WTC11 (cell line): ENCODE data around the gene PGLYRP2. TPM values are rescaled to one million over a fixed set of nuclear protein-coding genes. Genes with fewer than 3 reads are reported as not detected.

Experiments used
- ATAC-seq: fragments of 200-7000 bp; cut with Tn5 transposase; 2 replicates; pipeline ENCODE4 v1.10.0; 2021; ENCODE audit warnings: mild to moderate bottlenecking, moderate library complexity
- CTCF ChIA-PET: fragments of 300-600 bp; sonication (Branson Sonifier 250); formaldehyde crosslinking; loops from one replicate; lab custom pipeline; 2021; ENCODE audit warnings: antibody characterized with exemption; lab: Charles Lee
- POLR2A ChIA-PET: fragments of 350-600 bp; sonication (Branson Sonifier 250); formaldehyde crosslinking; loops from one replicate; lab custom pipeline; 2021; ENCODE audit warnings: antibody characterized with exemption; lab: Charles Lee
- DNase-seq: peaks from one replicate; pipeline ENCODE4 v3.0.0; 2021; ENCODE audit warnings: low spot score
- H3K27ac Mint-ChIP-seq: 2 replicates; pipeline ENCODE4 v1.8.0; 2021; ENCODE audit warnings: mixed read lengths
- H3K27me3 Mint-ChIP-seq: 2 replicates; pipeline ENCODE4 v1.8.0; 2021; ENCODE audit warnings: low read depth, mild to moderate bottlenecking, moderate library complexity, mixed read lengths
- H3K36me3 Mint-ChIP-seq: 2 replicates; pipeline ENCODE4 v1.8.0; 2021; ENCODE audit warnings: mixed read lengths
- H3K4me1 Mint-ChIP-seq: 2 replicates; pipeline ENCODE4 v1.8.0; 2022; ENCODE audit warnings: mixed read lengths
- H3K4me3 Mint-ChIP-seq: 2 replicates; pipeline ENCODE4 v1.8.0; 2021; ENCODE audit warnings: mild to moderate bottlenecking, moderate library complexity, mixed read lengths
- H3K9me3 Mint-ChIP-seq: 2 replicates; pipeline ENCODE4 v1.8.0; 2021; ENCODE audit warnings: mixed read lengths
- CDX4 ChIP-seq: fragments of 250-450 bp; sonication (Bioruptor Pico); IDR thresholded peaks from 2 replicates; pipeline ENCODE4 v1.9.0; 2021; ENCODE audit warnings: moderate library complexity, mild to moderate bottlenecking, inconsistent platforms, borderline replicate concordance
- ESRRA ChIP-seq: sonication (generic); formaldehyde crosslinking; IDR thresholded peaks from 2 replicates; pipeline ENCODE4 v1.8.1; 2022; ENCODE audit warnings: mild to moderate bottlenecking, missing genetic modification reagents, borderline replicate concordance
- GRHL2 ChIP-seq: fragments of 250-450 bp; sonication (Bioruptor Pico); IDR thresholded peaks from 2 replicates; pipeline ENCODE4 v1.8.0; 2022; ENCODE audit warnings: mild to moderate bottlenecking, moderate library complexity; ENCODE audit not compliant: insufficient replicate concordance, severe bottlenecking
- JAZF1 ChIP-seq: fragments of 250-450 bp; sonication (Bioruptor Pico); IDR thresholded peaks from 2 replicates; pipeline ENCODE4 v1.9.0; 2021; ENCODE audit warnings: moderate library complexity, mild to moderate bottlenecking, inconsistent platforms
- JUN ChIP-seq: sonication (generic); formaldehyde crosslinking; IDR thresholded peaks from 2 replicates; pipeline ENCODE4 v1.8.0; 2023; ENCODE audit warnings: mild to moderate bottlenecking, missing genetic modification reagents
- MAX ChIP-seq: sonication (generic); formaldehyde crosslinking; IDR thresholded peaks from 2 replicates; pipeline ENCODE4 v1.8.0; 2022; ENCODE audit warnings: mild to moderate bottlenecking, missing genetic modification reagents
- NFATC4 ChIP-seq: fragments of 250-450 bp; sonication (Bioruptor Pico); IDR thresholded peaks from 2 replicates; pipeline ENCODE4 v1.9.0; 2021; ENCODE audit warnings: mild to moderate bottlenecking
- SMAD3 ChIP-seq: sonication (generic); formaldehyde crosslinking; IDR thresholded peaks from 2 replicates; pipeline ENCODE4 v1.8.0; 2022; ENCODE audit warnings: missing genetic modification reagents, mild to moderate bottlenecking, borderline replicate concordance
- TCF7 ChIP-seq: sonication (generic); formaldehyde crosslinking; IDR thresholded peaks from 2 replicates; pipeline ENCODE4 v1.8.0; 2022; ENCODE audit warnings: mild to moderate bottlenecking, low read depth, missing genetic modification reagents, moderate library complexity
- TP53 ChIP-seq: sonication (generic); formaldehyde crosslinking; IDR thresholded peaks from 2 replicates; pipeline ENCODE4 v1.8.1; 2023; ENCODE audit warnings: mild to moderate bottlenecking, missing genetic modification reagents
- ZNF121 ChIP-seq: sonication (generic); formaldehyde crosslinking; IDR thresholded peaks from 2 replicates; pipeline ENCODE4 v1.8.0; 2023; ENCODE audit warnings: missing genetic modification reagents
- ZNF396 ChIP-seq: fragments of 250-450 bp; sonication (Bioruptor Pico); IDR thresholded peaks from 2 replicates; pipeline ENCODE4 v1.8.0; 2021; ENCODE audit warnings: mild to moderate bottlenecking, moderate library complexity, borderline replicate concordance
- total RNA-seq: library from RNA; stranded (reverse); gene quantifications from 3 replicates; pipeline ENCODE4 v1.2.3, GENCODE V29; 2021
- TF ChIP-seq, protein P1 (sequence below): fragments of 250-450 bp; sonication (Bioruptor Pico); IDR thresholded peaks from 2 replicates; pipeline ENCODE4 v1.9.0; 2021; ENCODE audit warnings: mild to moderate bottlenecking
- TF ChIP-seq, protein P2 (sequence below): sonication (generic); formaldehyde crosslinking; conservative IDR thresholded peaks from 2 replicates; pipeline ENCODE4 v1.8.1; 2022; ENCODE audit warnings: mild to moderate bottlenecking, missing genetic modification reagents
- TF ChIP-seq, protein P3 (sequence below): sonication (generic); formaldehyde crosslinking; IDR thresholded peaks from 2 replicates; pipeline ENCODE4 v1.8.1; 2022; ENCODE audit warnings: mild to moderate bottlenecking, moderate library complexity, missing genetic modification reagents
- TF ChIP-seq, protein P4 (sequence below): sonication (generic); formaldehyde crosslinking; IDR thresholded peaks from 2 replicates; pipeline ENCODE4 v1.8.1; 2023; ENCODE audit warnings: mild to moderate bottlenecking, moderate library complexity, missing genetic modification reagents
- TF ChIP-seq, protein P5 (sequence below): sonication (generic); formaldehyde crosslinking; IDR thresholded peaks from 2 replicates; pipeline ENCODE4 v1.8.0; 2022; ENCODE audit warnings: mild to moderate bottlenecking, missing genetic modification reagents

Gene PGLYRP2
- total RNA-seq, 1 experiment from 2014 or later, result not detected

GRCh38 chr19:15428956-15429824 lies 50.1 kb downstream of the PGLYRP2 start:
- H3K4me1 Mint-ChIP-seq, result peaks cover 17% of the 10 kb centered on the region
- no peak overlapping the region for H3K27ac Mint-ChIP-seq
- ChIA-PET POLR2A (interaction anchor here (0.5 kb wide), 1 partner anchor 819 kb away, joined by 4 read pairs; no protein-coding TSS in a partner anchor), CTCF (interaction anchor here (2.6 kb wide), 1 partner anchor 10 kb away, joined by 14 read pairs; the partner anchor contains the start of gene AKAP8L)
- no peak for DNase-seq
- H3K4me3 Mint-ChIP-seq, result no peak overlapping the region
- H3K9me3 Mint-ChIP-seq, result no peaks in the 10 kb centered on the region
- TF ChIP-seq, protein P1, sequence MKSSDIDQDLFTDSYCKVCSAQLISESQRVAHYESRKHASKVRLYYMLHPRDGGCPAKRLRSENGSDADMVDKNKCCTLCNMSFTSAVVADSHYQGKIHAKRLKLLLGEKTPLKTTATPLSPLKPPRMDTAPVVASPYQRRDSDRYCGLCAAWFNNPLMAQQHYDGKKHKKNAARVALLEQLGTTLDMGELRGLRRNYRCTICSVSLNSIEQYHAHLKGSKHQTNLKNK (CRISPR knock-in tag), result no peak
- ATAC-seq, result no peak
- no peaks in the 10 kb centered on the region for H3K27me3 Mint-ChIP-seq
- H3K36me3 Mint-ChIP-seq, result peaks cover 16% of the 10 kb centered on the region

- peaks cover 13% of the 10 kb centered on the region for H3K4me1 Mint-ChIP-seq
- H3K27me3 Mint-ChIP-seq, result no peaks in the 10 kb centered on the region
- H3K27ac Mint-ChIP-seq, result no peak overlapping the region
- ChIA-PET POLR2A (no interaction called here), CTCF (interaction anchor here (2.6 kb wide), 1 partner anchor 8 kb away, joined by 14 read pairs; the partner anchor contains the start of gene AKAP8L)
- H3K36me3 Mint-ChIP-seq, result peaks cover 24% of the 10 kb centered on the region
- no peak for DNase-seq
- H3K9me3 Mint-ChIP-seq, result no peaks in the 10 kb centered on the region
- no peak for ATAC-seq
- TF ChIP-seq, protein P2, sequence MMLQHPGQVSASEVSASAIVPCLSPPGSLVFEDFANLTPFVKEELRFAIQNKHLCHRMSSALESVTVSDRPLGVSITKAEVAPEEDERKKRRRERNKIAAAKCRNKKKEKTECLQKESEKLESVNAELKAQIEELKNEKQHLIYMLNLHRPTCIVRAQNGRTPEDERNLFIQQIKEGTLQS (CRISPR knock-in tag), result no peak
- no peak for TF ChIP-seq MAX (CRISPR knock-in tag)
- no peak for TF ChIP-seq SMAD3 (CRISPR knock-in tag)
- no peak for TF ChIP-seq CDX4
- TF ChIP-seq, protein P3, sequence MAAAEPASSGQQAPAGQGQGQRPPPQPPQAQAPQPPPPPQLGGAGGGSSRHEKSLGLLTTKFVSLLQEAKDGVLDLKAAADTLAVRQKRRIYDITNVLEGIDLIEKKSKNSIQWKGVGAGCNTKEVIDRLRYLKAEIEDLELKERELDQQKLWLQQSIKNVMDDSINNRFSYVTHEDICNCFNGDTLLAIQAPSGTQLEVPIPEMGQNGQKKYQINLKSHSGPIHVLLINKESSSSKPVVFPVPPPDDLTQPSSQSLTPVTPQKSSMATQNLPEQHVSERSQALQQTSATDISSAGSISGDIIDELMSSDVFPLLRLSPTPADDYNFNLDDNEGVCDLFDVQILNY (CRISPR knock-in tag), result no peak
- TF ChIP-seq ZNF121 (CRISPR knock-in tag), result no peak
- TF ChIP-seq ZNF396 (CRISPR knock-in tag), result no peak
- no peak for TF ChIP-seq NFATC4 (CRISPR knock-in tag)
- no peak for TF ChIP-seq JAZF1 (CRISPR knock-in tag)
- no peak for TF ChIP-seq ESRRA (CRISPR knock-in tag)
- no peak for TF ChIP-seq GRHL2 (CRISPR knock-in tag)
- TF ChIP-seq TCF7 (CRISPR knock-in tag), result no peak
- TF ChIP-seq, protein P4, sequence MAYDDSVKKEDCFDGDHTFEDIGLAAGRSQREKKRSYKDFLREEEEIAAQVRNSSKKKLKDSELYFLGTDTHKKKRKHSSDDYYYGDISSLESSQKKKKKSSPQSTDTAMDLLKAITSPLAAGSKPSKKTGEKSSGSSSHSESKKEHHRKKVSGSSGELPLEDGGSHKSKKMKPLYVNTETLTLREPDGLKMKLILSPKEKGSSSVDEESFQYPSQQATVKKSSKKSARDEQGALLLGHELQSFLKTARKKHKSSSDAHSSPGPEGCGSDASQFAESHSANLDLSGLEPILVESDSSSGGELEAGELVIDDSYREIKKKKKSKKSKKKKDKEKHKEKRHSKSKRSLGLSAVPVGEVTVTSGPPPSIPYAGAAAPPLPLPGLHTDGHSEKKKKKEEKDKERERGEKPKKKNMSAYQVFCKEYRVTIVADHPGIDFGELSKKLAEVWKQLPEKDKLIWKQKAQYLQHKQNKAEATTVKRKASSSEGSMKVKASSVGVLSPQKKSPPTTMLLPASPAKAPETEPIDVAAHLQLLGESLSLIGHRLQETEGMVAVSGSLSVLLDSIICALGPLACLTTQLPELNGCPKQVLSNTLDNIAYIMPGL, result no peak
- no peak for TF ChIP-seq JUN (CRISPR knock-in tag)
- no peak for TF ChIP-seq TP53 (CRISPR knock-in tag)
- TF ChIP-seq, protein P5, sequence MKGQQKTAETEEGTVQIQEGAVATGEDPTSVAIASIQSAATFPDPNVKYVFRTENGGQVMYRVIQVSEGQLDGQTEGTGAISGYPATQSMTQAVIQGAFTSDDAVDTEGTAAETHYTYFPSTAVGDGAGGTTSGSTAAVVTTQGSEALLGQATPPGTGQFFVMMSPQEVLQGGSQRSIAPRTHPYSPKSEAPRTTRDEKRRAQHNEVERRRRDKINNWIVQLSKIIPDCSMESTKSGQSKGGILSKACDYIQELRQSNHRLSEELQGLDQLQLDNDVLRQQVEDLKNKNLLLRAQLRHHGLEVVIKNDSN (CRISPR knock-in tag), result no peak
- no peak overlapping the region for H3K4me3 Mint-ChIP-seq
Observed at GRCh38 chr19:15427991-15428471, 51.3 kb downstream of the PGLYRP2 start.
